ENCODE measurements around the gene KIRREL2. TPM values are rescaled to one million over a fixed set of nuclear protein-coding genes. Genes with fewer than 3 reads are reported as not detected.

KIRREL2 gene
- total RNA-seq, 1 donor from 2014 or later: 0.18 TPM

GRCh38 chr19:35818445-35818844 lies 38.3 kb upstream of the KIRREL2 start:
- Histone ChIP-seq H3K4me2 (ENCODE audit: low read length) (no peak overlapping the region), H3K27ac (ENCODE audit: low read depth, low read length) (no peak overlapping the region), H2AFZ (ENCODE audit: low read depth, low read length) (no peak overlapping the region), H3K27me3 (ENCODE audit: insufficient read depth, low read length) (peaks cover 4% of the 10 kb centered on the region), H3K4me3 (ENCODE audit: insufficient read depth, low read depth, low read length) (no peak overlapping the region), H3K36me3 (ENCODE audit: insufficient read depth, low read length) (no peaks in the 10 kb centered on the region), H4K20me1 (ENCODE audit: insufficient read depth, low read length) (no peaks in the 10 kb centered on the region), H3K9me3 (ENCODE audit: insufficient read depth, low read depth, low read length) (no peaks in the 10 kb centered on the region), H3K4me1 (ENCODE audit: insufficient read depth, low read length) (no peaks in the 10 kb centered on the region), H3K9ac (ENCODE audit: low read length) (no peak overlapping the region), H3K79me2 (ENCODE audit: insufficient read depth, low read length) (no peaks in the 10 kb centered on the region)
- no peak overlapping the region for H3K27ac Mint-ChIP-seq (ENCODE audit: unreplicated experiment)
- no peak for FAIRE-seq
- H3K9me3 Mint-ChIP-seq (ENCODE audit: unreplicated experiment): no peaks in the 10 kb centered on the region
- no peaks in the 10 kb centered on the region for H3K36me3 Mint-ChIP-seq (ENCODE audit: low read depth, unreplicated experiment)
- TF ChIP-seq, protein P1, sequence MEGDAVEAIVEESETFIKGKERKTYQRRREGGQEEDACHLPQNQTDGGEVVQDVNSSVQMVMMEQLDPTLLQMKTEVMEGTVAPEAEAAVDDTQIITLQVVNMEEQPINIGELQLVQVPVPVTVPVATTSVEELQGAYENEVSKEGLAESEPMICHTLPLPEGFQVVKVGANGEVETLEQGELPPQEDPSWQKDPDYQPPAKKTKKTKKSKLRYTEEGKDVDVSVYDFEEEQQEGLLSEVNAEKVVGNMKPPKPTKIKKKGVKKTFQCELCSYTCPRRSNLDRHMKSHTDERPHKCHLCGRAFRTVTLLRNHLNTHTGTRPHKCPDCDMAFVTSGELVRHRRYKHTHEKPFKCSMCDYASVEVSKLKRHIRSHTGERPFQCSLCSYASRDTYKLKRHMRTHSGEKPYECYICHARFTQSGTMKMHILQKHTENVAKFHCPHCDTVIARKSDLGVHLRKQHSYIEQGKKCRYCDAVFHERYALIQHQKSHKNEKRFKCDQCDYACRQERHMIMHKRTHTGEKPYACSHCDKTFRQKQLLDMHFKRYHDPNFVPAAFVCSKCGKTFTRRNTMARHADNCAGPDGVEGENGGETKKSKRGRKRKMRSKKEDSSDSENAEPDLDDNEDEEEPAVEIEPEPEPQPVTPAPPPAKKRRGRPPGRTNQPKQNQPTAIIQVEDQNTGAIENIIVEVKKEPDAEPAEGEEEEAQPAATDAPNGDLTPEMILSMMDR (IDR thresholded peaks at IDR 0.05; ENCODE audit: insufficient read depth, low read depth, low read length): no peak
- no peak for TF ChIP-seq EZH2 (IDR thresholded peaks at IDR 0.05; ENCODE audit: insufficient read depth, low read length)
- no peak for DNase-seq (ENCODE audit: low read depth)
- no peak overlapping the region for H3K4me3 Mint-ChIP-seq (ENCODE audit: unreplicated experiment)
- peaks cover 15% of the 10 kb centered on the region for H3K27me3 Mint-ChIP-seq (ENCODE audit: low read depth, unreplicated experiment)
- no peaks in the 10 kb centered on the region for H3K4me1 Mint-ChIP-seq (ENCODE audit: low read depth, unreplicated experiment)

DNA sequence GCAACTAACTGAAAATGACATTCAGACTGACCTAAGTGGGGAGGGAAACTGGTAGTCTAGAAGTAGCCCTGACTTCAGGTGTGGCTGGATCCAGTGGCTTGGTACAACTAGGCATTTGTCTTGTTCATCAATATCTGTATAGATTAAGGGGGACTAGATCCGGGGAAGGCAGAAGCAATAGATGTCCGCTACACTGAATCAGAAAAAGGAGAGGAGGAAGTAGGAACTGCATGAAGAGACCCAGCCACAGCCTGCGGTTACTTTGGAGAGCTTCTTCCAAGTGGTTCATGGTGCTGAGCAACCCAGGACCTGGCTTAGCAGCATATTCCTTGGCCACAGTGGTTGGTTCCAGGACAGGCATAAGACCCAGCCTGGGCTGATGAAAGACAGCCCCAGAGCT lies 34.1 kb upstream of the KIRREL2 start:
- H3K9me3 Mint-ChIP-seq (ENCODE audit: unreplicated experiment): no peaks in the 10 kb centered on the region
- FAIRE-seq (no peak), DNase-seq (ENCODE audit: low read depth) (no peak)
- Histone ChIP-seq H3K9me3 (ENCODE audit: insufficient read depth, low read depth, low read length) (no peaks in the 10 kb centered on the region), H3K27me3 (ENCODE audit: insufficient read depth, low read length) (peaks cover 4% of the 10 kb centered on the region), H3K9ac (ENCODE audit: low read length) (no peak overlapping the region), H3K4me3 (ENCODE audit: insufficient read depth, low read depth, low read length) (no peak overlapping the region), H3K27ac (ENCODE audit: low read depth, low read length) (no peak overlapping the region), H2AFZ (ENCODE audit: low read depth, low read length) (no peak overlapping the region), H3K4me1 (ENCODE audit: insufficient read depth, low read length) (no peaks in the 10 kb centered on the region), H3K79me2 (ENCODE audit: insufficient read depth, low read length) (no peaks in the 10 kb centered on the region), H3K36me3 (ENCODE audit: insufficient read depth, low read length) (no peaks in the 10 kb centered on the region), H3K4me2 (ENCODE audit: low read length) (no peak overlapping the region), H4K20me1 (ENCODE audit: insufficient read depth, low read length) (no peaks in the 10 kb centered on the region)
- no peak overlapping the region for H3K27ac Mint-ChIP-seq (ENCODE audit: unreplicated experiment)
- TF ChIP-seq EZH2 (IDR thresholded peaks at IDR 0.05; ENCODE audit: insufficient read depth, low read length): no peak
- TF ChIP-seq, protein P1 (IDR thresholded peaks at IDR 0.05; ENCODE audit: insufficient read depth, low read depth, low read length): no peak
- no peak overlapping the region for H3K4me3 Mint-ChIP-seq (ENCODE audit: unreplicated experiment)
- H3K4me1 Mint-ChIP-seq (ENCODE audit: low read depth, unreplicated experiment): no peaks in the 10 kb centered on the region
- H3K27me3 Mint-ChIP-seq (ENCODE audit: low read depth, unreplicated experiment): peaks cover 26% of the 10 kb centered on the region
- H3K36me3 Mint-ChIP-seq (ENCODE audit: low read depth, unreplicated experiment): no peaks in the 10 kb centered on the region

DNA sequence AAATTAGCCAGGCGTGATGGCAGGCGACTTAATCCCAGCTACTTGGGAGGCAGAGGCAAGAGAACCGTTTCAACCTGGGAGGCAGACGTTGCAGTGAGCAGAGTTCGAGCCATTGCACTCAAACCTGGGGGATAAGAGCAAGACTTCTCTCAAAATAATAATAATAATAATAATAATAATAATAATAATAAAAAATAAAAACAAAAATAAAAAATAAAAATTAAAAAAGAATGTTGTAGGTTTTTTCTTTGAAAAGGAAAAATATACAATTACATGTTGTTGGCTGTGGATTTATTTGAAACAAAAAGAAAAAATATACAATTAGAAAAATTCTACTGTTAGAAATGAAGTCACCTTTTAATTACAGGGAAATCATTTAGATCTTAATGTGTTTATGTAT lies 32.6 kb upstream of the KIRREL2 start:
- H3K36me3 Mint-ChIP-seq (ENCODE audit: low read depth, unreplicated experiment): no peaks in the 10 kb centered on the region
- H3K27ac ChIP-seq (ENCODE audit: low read depth, low read length): no peak overlapping the region

More for the DNA sequence above, 32.6 kb upstream of the KIRREL2 start:
- no peaks in the 10 kb centered on the region for H3K4me1 Mint-ChIP-seq (ENCODE audit: low read depth, unreplicated experiment)
- no peak overlapping the region for H3K4me3 Mint-ChIP-seq (ENCODE audit: unreplicated experiment)
- Histone ChIP-seq H3K9ac (ENCODE audit: low read length) (no peak overlapping the region), H3K79me2 (ENCODE audit: insufficient read depth, low read length) (no peaks in the 10 kb centered on the region), H3K9me3 (ENCODE audit: insufficient read depth, low read depth, low read length) (no peaks in the 10 kb centered on the region), H3K4me1 (ENCODE audit: insufficient read depth, low read length) (no peaks in the 10 kb centered on the region), H3K4me3 (ENCODE audit: insufficient read depth, low read depth, low read length) (no peak overlapping the region), H2AFZ (ENCODE audit: low read depth, low read length) (no peak overlapping the region), H4K20me1 (ENCODE audit: insufficient read depth, low read length) (no peaks in the 10 kb centered on the region), H3K36me3 (ENCODE audit: insufficient read depth, low read length) (no peaks in the 10 kb centered on the region), H3K27me3 (ENCODE audit: insufficient read depth, low read length) (no peaks in the 10 kb centered on the region), H3K4me2 (ENCODE audit: low read length) (no peak overlapping the region)
- H3K9me3 Mint-ChIP-seq (ENCODE audit: unreplicated experiment): no peaks in the 10 kb centered on the region
- H3K27me3 Mint-ChIP-seq (ENCODE audit: low read depth, unreplicated experiment): peaks cover 25% of the 10 kb centered on the region
- no peak for TF ChIP-seq EZH2 (IDR thresholded peaks at IDR 0.05; ENCODE audit: insufficient read depth, low read length)
- TF ChIP-seq, protein P1 (IDR thresholded peaks at IDR 0.05; ENCODE audit: insufficient read depth, low read depth, low read length): no peak
- no peak overlapping the region for H3K27ac Mint-ChIP-seq (ENCODE audit: unreplicated experiment)
- FAIRE-seq: no peak
- no peak for DNase-seq (ENCODE audit: low read depth)

Measured in astrocyte (in vitro differentiated cells and primary cell).